Hepatocyte (in vitro differentiated cells): Measurements from ENCODE around the gene TLR4. TPM values are rescaled to one million over a fixed set of nuclear protein-coding genes. Genes with fewer than 3 reads are reported as not detected.

Source experiments
- DNase-seq: peaks from one replicate; pipeline ENCODE4 v3.0.0-alpha.2; 2016; ENCODE audit warnings: low spot score
- H2AFZ ChIP-seq: fragments of 200-600 bp; sonication (generic); 2 replicates; pipeline ENCODE4 v1.6.0; 2016; ENCODE audit warnings: antibody characterized with exemption, mild to moderate bottlenecking
- H3K27ac ChIP-seq: fragments of 200-600 bp; sonication (generic); 2 replicates; pipeline ENCODE4 v1.5.1; 2016; ENCODE audit warnings: mild to moderate bottlenecking
- H3K27me3 ChIP-seq: fragments of 200-600 bp; sonication (generic); 2 replicates; pipeline ENCODE4 v1.6.1; 2016
- H3K36me3 ChIP-seq: fragments of 200-600 bp; sonication (generic); replicated peaks from 2 replicates; pipeline ENCODE4 v1.5.1; 2016; ENCODE audit warnings: low read depth; ENCODE audit not compliant: insufficient read depth
- H3K4me1 ChIP-seq: fragments of 200-600 bp; sonication (generic); 2 replicates; pipeline ENCODE4 v1.5.1; 2016; ENCODE audit warnings: mild to moderate bottlenecking, moderate library complexity; ENCODE audit not compliant: insufficient read depth
- H3K4me2 ChIP-seq: fragments of 200-600 bp; sonication (generic); 2 replicates; pipeline ENCODE4 v1.6.0; 2016
- H3K4me3 ChIP-seq: fragments of 200-600 bp; sonication (generic); 2 replicates; pipeline ENCODE4 v1.5.1; 2016; ENCODE audit warnings: mild to moderate bottlenecking
- H3K79me2 ChIP-seq: fragments of 200-600 bp; sonication (generic); 2 replicates; pipeline ENCODE4 v1.6.0; 2017; ENCODE audit warnings: mild to moderate bottlenecking
- H3K9me2 ChIP-seq: fragments of 200-600 bp; sonication (generic); replicated peaks from 2 replicates; pipeline ENCODE4 v1.6.0; 2017; ENCODE audit warnings: mild to moderate bottlenecking; ENCODE audit not compliant: insufficient read depth
- H3K9me3 ChIP-seq: fragments of 200-600 bp; sonication (generic); 2 replicates; pipeline ENCODE4 v1.5.1; 2016; ENCODE audit warnings: low read depth, mild to moderate bottlenecking
- H4K20me1 ChIP-seq: fragments of 200-600 bp; sonication (generic); 2 replicates; pipeline ENCODE4 v1.6.0; 2016; ENCODE audit warnings: mild to moderate bottlenecking; ENCODE audit not compliant: insufficient read depth, poor library complexity, severe bottlenecking
- EZH2 ChIP-seq: fragments of 200-600 bp; sonication (generic); IDR thresholded peaks from 2 replicates; pipeline ENCODE4 v1.6.1; 2016; ENCODE audit warnings: antibody characterized with exemption, mild to moderate bottlenecking, borderline replicate concordance
- EZH2phosphoT487 ChIP-seq: fragments of 200-600 bp; sonication (generic); IDR thresholded peaks from one replicate; pipeline ENCODE4 v1.6.1; 2018; ENCODE audit warnings: antibody characterized with exemption, mild to moderate bottlenecking, low read depth, moderate library complexity; ENCODE audit not compliant: unreplicated experiment, severe bottlenecking
- WGBS: methylation state at CpG from one replicate; pipeline ENCODE4 v1.1.6; 2016; ENCODE audit warnings: low lambda C conversion rate; ENCODE audit errors: missing lambda C conversion rate; 5-methylcytosine and 5-hydroxymethylcytosine counted together
- polyA plus RNA-seq: library from polyadenylated mRNA; unstranded; fragments of >200 nt; fragmentation: Nextera tagmentation; extraction: Ambion mirVana; gene quantifications from 2 replicates; pipeline ENCODE4 v1.2.1, GENCODE V29; 2016
- total RNA-seq: library from RNA; depleted of rRNA; stranded (reverse); fragments of >200 nt; gene quantifications from 2 replicates; pipeline ENCODE4 v1.2.3, GENCODE V29; 2014
- TF ChIP-seq, protein P1 (sequence below): fragments of 200-600 bp; sonication (generic); IDR thresholded peaks from 2 replicates; pipeline ENCODE4 v1.5.1; 2016; ENCODE audit warnings: antibody characterized with exemption, mild to moderate bottlenecking; ENCODE audit not compliant: poor library complexity

TLR4 gene
- total and polyA plus RNA-seq, 2 experiments from 2014 or later: 0.33 to 1.7 TPM

DNA sequence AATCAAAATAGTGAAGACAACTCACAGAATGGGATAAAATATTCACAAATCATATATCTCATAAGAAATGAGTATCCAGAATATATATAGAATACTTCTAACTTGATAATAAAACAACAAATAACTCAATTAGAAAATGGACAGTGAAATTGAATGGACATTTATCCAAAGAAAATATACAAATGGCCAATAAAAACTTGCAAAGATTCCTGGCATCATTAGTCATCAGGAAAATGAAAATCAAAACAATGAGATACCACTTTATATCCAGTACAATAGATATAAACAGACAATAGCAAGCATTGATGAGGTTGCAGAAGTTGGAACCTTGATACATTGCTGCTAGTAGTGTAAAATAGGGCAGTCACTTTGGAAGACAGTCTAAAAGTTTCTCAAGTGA, 12.8 kb upstream of the TLR4 start:
- Histone ChIP-seq H3K4me2 (no peak overlapping the region), H3K4me1 (no peaks in the 10 kb centered on the region), H3K9me2 (no peaks in the 10 kb centered on the region), H3K4me3 (no peak overlapping the region), H3K27ac (no peak overlapping the region), H3K79me2 (no peaks in the 10 kb centered on the region), H3K27me3 (no peaks in the 10 kb centered on the region), H3K9me3 (no peaks in the 10 kb centered on the region), H3K36me3 (no peaks in the 10 kb centered on the region), H2AFZ (no peak overlapping the region), H4K20me1 (no peaks in the 10 kb centered on the region)
- TF ChIP-seq EZH2 (no peak), EZH2phosphoT487 (no peak)
- TF ChIP-seq, protein P1, sequence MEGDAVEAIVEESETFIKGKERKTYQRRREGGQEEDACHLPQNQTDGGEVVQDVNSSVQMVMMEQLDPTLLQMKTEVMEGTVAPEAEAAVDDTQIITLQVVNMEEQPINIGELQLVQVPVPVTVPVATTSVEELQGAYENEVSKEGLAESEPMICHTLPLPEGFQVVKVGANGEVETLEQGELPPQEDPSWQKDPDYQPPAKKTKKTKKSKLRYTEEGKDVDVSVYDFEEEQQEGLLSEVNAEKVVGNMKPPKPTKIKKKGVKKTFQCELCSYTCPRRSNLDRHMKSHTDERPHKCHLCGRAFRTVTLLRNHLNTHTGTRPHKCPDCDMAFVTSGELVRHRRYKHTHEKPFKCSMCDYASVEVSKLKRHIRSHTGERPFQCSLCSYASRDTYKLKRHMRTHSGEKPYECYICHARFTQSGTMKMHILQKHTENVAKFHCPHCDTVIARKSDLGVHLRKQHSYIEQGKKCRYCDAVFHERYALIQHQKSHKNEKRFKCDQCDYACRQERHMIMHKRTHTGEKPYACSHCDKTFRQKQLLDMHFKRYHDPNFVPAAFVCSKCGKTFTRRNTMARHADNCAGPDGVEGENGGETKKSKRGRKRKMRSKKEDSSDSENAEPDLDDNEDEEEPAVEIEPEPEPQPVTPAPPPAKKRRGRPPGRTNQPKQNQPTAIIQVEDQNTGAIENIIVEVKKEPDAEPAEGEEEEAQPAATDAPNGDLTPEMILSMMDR: no peak
- no peak for DNase-seq

DNA sequence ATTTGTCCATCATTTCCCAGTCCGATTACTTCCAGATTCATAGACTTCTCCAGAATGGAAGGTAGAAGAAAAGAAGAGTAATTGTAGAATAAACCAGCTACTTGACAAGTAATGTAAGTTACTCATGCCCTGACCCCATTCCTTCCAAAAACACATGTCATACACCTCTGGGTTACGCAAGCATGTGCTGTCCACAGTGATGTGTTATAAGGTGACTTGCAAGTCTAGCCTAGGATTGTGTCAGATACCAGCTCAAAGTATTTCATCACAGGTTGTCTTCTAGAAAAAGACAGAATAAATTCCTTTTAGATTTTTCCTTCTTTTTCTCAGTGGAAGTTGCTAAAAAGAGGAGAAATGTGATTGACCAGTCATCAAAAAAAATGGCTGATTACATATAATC, 8.0 kb upstream of the TLR4 start:
- H3K4me1 ChIP-seq: no peaks in the 10 kb centered on the region
- no peaks in the 10 kb centered on the region for H3K79me2 ChIP-seq
- 95% methylated on average over 2 of the region's 2 CpGs for WGBS
- no peak overlapping the region for H2AFZ ChIP-seq
- no peaks in the 10 kb centered on the region for H3K9me2 ChIP-seq
- no peak for TF ChIP-seq EZH2phosphoT487
- no peak for TF ChIP-seq EZH2
- TF ChIP-seq, protein P1: no peak
- H3K27ac ChIP-seq: no peak overlapping the region
- H3K9me3 ChIP-seq: no peaks in the 10 kb centered on the region
- no peaks in the 10 kb centered on the region for H3K36me3 ChIP-seq
- H3K4me3 ChIP-seq: no peak overlapping the region
- H4K20me1 ChIP-seq: no peaks in the 10 kb centered on the region
- H3K27me3 ChIP-seq: no peaks in the 10 kb centered on the region
- DNase-seq: no peak
- no peak overlapping the region for H3K4me2 ChIP-seq

DNA sequence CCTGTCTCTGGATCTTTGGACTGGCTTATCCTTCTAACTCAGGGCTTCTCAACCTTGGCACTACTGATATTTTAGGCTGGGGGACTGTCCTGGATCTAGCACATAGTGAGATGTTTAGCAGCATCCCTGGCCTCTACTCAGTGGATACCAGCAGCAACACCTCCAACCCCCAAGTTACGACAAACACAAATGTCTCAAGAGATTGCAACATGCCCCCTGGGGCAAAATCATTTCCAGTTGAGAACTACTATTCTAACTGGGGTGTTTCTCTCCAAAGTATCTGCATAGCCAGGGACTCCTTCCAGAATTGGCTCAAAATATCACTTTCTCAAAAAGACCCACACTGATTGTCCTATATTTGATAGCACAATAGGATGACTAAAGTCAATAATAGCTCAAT, 7.2 kb upstream of the TLR4 start:
- TF ChIP-seq EZH2: no peak
- no peak for TF ChIP-seq EZH2phosphoT487
- TF ChIP-seq, protein P1: no peak
- Histone ChIP-seq H3K4me2 (no peak overlapping the region), H2AFZ (no peak overlapping the region), H3K9me3 (no peaks in the 10 kb centered on the region), H3K4me3 (no peak overlapping the region), H3K27me3 (no peaks in the 10 kb centered on the region), H3K4me1 (no peaks in the 10 kb centered on the region), H3K9me2 (no peaks in the 10 kb centered on the region), H3K36me3 (no peaks in the 10 kb centered on the region), H4K20me1 (no peaks in the 10 kb centered on the region), H3K27ac (no peak overlapping the region), H3K79me2 (no peaks in the 10 kb centered on the region)
- no peak for DNase-seq
- 83% methylated on average over 1 of the region's 1 CpG for WGBS

DNA sequence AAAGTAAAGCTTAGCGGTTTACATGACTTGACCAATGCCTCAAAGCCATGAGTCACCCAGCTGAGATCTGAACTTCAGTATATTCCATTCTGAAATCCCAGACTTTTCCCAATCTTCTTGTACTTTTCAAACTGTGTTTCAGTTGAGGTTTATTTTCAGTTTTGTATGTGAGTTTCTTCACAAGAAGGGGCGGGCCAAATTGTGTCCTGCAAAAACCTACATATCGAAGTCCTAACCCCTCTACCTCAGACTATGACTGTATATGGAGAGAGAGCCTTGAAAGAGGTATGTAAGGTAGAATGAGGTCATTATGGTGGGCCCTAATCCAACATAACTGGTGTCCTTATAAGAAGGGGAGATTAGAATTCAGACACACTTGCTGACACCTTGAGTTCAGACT, 666 bp upstream of the TLR4 start:
- H2AFZ ChIP-seq: no peak overlapping the region
- no peak overlapping the region for H3K4me3 ChIP-seq
- TF ChIP-seq EZH2 (no peak), EZH2phosphoT487 (no peak)
- TF ChIP-seq, protein P1: no peak
- no peak for DNase-seq
- no peaks in the 10 kb centered on the region for H3K36me3 ChIP-seq
- H3K27ac ChIP-seq: peak overlapping the region; percentile 27
- H3K4me1 ChIP-seq: peaks cover 4% of the 10 kb centered on the region
- no peaks in the 10 kb centered on the region for H4K20me1 ChIP-seq
- no peaks in the 10 kb centered on the region for H3K79me2 ChIP-seq
- H3K9me3 ChIP-seq: no peaks in the 10 kb centered on the region
- peak overlapping the region; percentile 33 for H3K4me2 ChIP-seq
- WGBS: 92% methylated on average over 3 of the region's 3 CpGs
- H3K27me3 ChIP-seq: no peaks in the 10 kb centered on the region
- no peaks in the 10 kb centered on the region for H3K9me2 ChIP-seq
